ENCODE results near the gene RCAN1.
"Not testable (repeated sequence)": the region's sequence is repeated elsewhere in the genome, so short reads cannot be mapped to it uniquely, and the experiment has no call there.

The RCAN1 gene

DNA sequence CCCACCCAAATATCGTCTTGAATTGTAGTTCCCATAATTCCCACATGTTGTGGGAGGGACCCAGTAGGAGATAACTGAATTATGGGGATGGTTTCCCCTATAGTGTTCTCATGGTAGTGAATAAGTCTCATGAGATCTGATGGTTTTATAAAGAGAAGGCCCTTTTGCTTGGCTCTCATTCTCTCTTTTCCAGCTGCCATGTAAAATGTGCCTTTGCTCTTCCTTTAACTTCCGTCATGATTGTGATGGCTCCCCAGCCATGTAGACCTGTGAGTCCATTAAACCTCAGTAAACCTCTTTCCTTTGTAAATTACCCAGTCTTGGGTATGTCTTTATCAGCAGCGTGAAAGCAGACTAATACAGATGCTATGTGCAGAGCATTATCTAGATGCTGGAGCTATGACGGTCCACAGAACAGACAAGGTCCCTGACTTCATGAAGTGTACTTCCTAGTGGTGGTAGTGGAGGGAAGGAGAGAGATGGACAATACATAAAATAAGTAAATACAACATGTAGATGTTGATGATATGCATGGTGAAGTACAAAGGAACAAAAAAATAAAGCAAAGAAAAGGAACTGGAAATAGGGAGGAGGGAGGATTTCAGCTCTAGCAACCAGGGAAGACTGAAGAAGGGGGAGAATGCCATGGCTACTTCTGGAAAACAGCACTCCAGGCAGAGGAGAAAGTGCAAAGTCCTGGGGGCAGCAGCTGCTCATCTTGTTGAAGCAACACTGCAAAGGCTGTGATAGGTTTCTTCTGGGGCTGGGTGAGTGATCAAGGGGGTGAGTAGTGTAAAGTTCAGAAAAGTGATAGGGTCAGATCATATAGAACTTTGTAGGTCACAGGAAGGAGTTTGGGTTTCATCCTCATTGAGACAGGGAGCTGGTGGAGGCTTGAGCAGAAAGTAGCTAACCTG lies 6.8 kb upstream of the RCAN1 start:
- no peak for DNase-seq (ENCODE audit: low read depth in 2 of 2)

GRCh38 chr21:34619841-34620665 lies 5.1 kb upstream of the RCAN1 start:
- no peak for DNase-seq (ENCODE audit: low read depth in 2 of 2)

- no peak for DNase-seq (ENCODE audit: low read depth in 2 of 2)
Measured at GRCh38 chr21:34618941-34619340, 4.0 kb upstream of the RCAN1 start.

GRCh38 chr21:34617753-34618339 lies 2.9 kb upstream of the RCAN1 start:
- no peak for DNase-seq (ENCODE audit: low read depth in 2 of 2)

GRCh38 chr21:34615487-34615814 lies 538 bp upstream of the RCAN1 start:
- DNase-seq (ENCODE audit: low read depth in 2 of 2): no peak

DNA sequence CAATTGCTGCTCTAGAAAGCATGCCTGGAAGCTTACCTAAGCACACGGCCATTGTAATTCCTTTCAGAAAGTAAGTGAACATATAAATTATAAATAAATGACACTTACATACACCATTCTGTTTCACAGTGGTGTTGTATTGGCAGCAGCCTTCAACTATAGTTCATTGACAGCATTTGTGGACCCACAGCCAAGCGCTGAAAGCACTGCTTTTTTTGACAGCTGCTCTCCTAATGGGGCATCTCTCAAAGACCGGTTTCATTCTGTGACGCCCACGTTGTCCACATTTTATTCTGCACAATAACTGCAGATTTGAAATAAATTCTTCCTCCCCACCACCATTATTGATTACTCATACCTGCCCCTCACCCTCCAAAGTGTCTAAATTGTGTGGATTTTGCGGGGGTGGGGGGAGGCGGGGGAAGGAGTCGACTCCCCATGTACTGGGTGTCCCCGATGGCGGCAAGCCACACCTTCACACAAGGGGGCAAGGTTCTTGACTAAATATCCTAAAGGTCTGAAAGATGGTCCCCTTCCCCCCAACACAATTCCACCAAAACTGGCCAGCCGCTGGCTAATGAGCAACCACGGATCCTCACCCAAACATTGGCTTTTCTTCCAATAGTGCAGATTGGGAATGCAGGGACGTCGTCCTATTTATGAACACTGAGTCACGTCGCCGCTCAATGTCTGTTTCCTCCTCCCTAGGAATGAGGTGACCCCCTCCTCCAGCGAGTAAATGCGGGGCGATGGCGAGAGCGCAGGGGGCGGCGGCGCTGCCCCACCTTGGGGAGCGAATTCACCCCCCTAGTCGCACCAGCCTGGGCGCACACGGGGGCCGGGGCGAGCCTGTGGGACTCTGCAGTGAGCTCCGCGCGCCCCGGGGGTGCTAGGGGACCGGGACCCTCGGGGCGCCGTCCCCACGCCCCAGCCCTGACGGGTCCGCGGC lies 960 bp downstream of the RCAN1 start:
- no peak for DNase-seq (ENCODE audit: low read depth in 2 of 2)

- DNase-seq (ENCODE audit: low read depth in 2 of 2): no peak
Measured at GRCh38 chr21:34612557-34612956, 2.4 kb downstream of the RCAN1 start.

- DNase-seq (ENCODE audit: low read depth in 2 of 2): no peak
Measured at GRCh38 chr21:34612056-34612455, 2.9 kb downstream of the RCAN1 start.

DNA sequence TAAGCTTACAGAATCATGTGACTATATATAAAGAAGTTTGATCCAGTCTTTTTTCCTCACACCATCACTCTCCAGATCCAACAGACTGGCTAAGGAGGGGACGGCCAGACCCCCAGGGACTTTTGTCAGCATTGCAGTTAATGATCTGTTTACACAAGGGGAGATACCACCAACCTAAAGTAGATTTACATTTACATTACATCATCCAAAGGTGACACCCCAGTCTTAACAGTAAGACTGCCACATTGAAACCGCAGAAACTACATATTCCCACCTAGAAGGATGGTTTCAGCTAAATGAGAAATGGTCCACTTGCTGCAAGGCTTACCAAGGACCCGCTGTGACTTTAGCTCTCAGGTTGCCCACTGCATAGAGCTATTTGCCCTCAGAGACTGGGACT lies 3.4 kb downstream of the RCAN1 start:
- DNase-seq (ENCODE audit: low read depth in 2 of 2): no peak

DNA sequence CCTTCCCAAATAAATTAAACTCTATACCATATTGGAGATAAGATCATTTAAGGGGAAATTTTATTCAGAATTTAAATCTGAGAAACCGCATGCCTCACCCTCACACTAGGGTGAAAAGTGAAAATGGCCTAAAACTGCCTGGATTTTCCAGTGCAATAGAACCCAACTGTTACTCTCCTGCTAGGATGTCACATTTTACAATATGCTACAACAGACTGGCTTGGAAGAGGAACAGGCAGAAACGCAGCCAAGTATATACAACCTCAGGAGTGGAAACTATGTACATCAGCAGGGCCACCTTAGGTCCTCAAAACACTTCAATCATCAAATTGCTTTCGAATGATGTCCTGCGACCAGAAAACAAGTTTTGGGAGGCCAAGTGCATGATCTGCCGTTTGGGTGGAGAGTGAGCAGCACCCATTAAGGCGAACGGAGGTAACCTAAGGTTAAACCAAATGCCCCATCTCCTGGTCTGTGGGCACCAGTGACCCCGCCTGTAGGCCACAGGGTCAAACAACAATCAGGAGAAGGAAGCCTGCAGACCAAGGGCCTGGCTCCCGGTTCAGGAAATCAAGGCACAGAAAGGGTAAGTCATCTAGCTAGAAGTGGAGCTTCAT lies 4.9 kb downstream of the RCAN1 start:
- DNase-seq (ENCODE audit: low read depth in 2 of 2): no peak

- DNase-seq (ENCODE audit: low read depth in 2 of 2): no peak
Measured at GRCh38 chr21:34609244-34609932, 5.5 kb downstream of the RCAN1 start.

GRCh38 chr21:34607376-34607775 lies 7.5 kb downstream of the RCAN1 start:
- DNase-seq (ENCODE audit: low read depth in 2 of 2): not testable (repeated sequence)

- no peak for DNase-seq (ENCODE audit: low read depth in 2 of 2)
Measured at GRCh38 chr21:34606621-34607020, 8.3 kb downstream of the RCAN1 start.

DNA sequence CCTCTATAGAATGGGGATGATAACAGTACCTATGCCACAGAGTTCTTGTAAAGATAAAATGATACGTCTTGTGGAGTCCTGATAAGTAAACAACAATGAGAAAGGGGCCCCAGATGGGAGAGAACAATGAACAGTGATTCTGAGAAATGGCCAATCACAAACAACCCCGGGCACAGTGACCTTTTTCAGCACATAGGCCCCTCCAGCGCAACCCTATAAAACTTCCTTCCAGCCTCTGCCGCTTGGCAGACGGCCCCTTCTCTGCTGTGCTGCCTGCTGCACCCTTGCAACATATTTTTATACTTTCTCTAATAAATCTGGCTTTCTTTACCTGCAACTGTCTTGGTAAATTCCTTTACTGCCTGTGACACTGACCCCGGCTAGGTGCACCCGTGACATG lies 8.9 kb downstream of the RCAN1 start:
- DNase-seq (ENCODE audit: low read depth in 2 of 2): no peak

- DNase-seq (ENCODE audit: low read depth in 2 of 2): not testable (repeated sequence)
Measured at GRCh38 chr21:34604956-34605355, 10.0 kb downstream of the RCAN1 start.

DNA sequence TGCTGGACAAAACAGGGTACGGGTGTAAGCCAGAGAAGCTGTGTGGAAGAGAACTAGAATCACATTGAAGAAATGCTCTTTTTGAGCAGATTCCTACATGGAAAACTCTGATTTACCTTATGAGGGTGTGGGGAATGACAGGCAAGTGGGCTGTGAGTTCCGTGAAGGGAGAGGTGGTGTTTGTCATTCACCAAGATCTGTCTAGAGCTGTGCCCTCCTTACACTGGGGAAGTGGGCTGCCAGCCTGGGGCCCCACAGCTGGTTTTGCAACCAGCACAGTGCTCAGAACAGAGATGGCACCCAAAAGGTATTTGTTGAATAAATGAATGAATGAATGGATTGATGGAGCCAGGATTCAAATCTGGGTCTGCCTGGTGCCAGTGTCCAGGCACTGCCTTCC lies 10.4 kb downstream of the RCAN1 start:
- DNase-seq (ENCODE audit: low read depth in 2 of 2): no peak

DNA sequence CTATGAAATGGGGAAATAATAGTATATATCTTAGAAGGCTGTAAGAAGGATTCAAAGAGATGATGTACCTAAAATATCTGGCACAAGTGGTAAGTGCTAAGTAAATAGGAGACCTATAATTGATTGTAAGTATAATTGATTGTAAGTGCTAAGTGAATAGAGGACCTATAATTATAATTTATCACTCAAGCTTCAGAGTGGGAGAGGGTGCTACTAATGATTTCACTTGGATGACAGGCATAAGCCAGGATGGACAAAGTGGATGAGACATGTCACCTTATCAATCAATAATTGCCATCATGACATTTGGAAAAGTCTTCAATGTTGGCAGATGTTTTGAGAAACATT lies 11.2 kb downstream of the RCAN1 start:
- no peak for DNase-seq (ENCODE audit: low read depth in 2 of 2)

GRCh38 chr21:34603002-34603709 lies 11.8 kb downstream of the RCAN1 start:
- peak; percentile 46 to 52 for DNase-seq (ENCODE audit: low read depth in 2 of 2)

GRCh38 chr21:34602061-34602460 lies 12.9 kb downstream of the RCAN1 start:
- no peak for DNase-seq (ENCODE audit: low read depth in 2 of 2)

Measured in stimulated activated CD4-positive, alpha-beta T cell treated with anti-CD3 and anti-CD28 coated beads, Interleukin-15, amount 100 ng/mL, for 48 hours (primary cell).